Endothelial cell of umbilical vein (primary cell): ENCODE results near the gene NEK8. TPM values are rescaled to one million over a fixed set of nuclear protein-coding genes. Genes with fewer than 3 reads are reported as not detected.

Experiments used
- BruUV-seq: library from RNA; stranded (reverse); fragments of 400-500 nt; replicated peaks from 2 replicates; lab custom pipeline; 2021; lab: Mats Ljungman, UMichigan
- CTCF ChIA-PET: fragments of 300-600, 350-600 bp; sonication (Branson Sonifier 250); formaldehyde crosslinking; loops from one replicate; lab custom pipeline; 2021; ENCODE audit warnings: antibody characterized with exemption, inconsistent platforms; lab: Charles Lee
- POLR2A ChIA-PET: fragments of 300-600, 350-600 bp; sonication (Branson Sonifier 250); formaldehyde crosslinking; loops from one replicate; lab custom pipeline; 2021; ENCODE audit warnings: antibody characterized with exemption, inconsistent platforms; lab: Charles Lee
- DNase-seq: peaks from one replicate; pipeline ENCODE4 v3.0.0-alpha.2; 2011; ENCODE audit warnings: low read depth, low spot score
- FAIRE-seq: peaks from 2 replicates; lab custom pipeline; 2011; peaks lifted over from hg19 to GRCh38; lab: Jason Lieb, UNC
- H2AFZ ChIP-seq: 2 replicates; pipeline ENCODE4 v1.6.0; 2012; ENCODE audit warnings: low read depth, low read length, control low read depth, inconsistent platforms
- H3K27ac ChIP-seq: 2 replicates; pipeline ENCODE4 v1.5.1; 2011; ENCODE audit warnings: low read depth, mild to moderate bottlenecking, control low read depth, low read length, moderate library complexity; ENCODE audit not compliant: insufficient read depth
- H3K27me3 ChIP-seq, 2 experiments: 2 replicates each; pipeline versions ENCODE4 v1.6.0 to v1.6.1; 2011; ENCODE audit warnings: low read length in 2 of 2, mixed read lengths in 1 of 2; ENCODE audit not compliant: control insufficient read depth in 2 of 2, insufficient read depth in 2 of 2
- H3K36me3 ChIP-seq, 2 experiments: 2 replicates in 1 of 2; 3 replicates in 1 of 2; pipeline ENCODE4 v1.5.1; 2011; ENCODE audit warnings: low read length in 2 of 2, mild to moderate bottlenecking in 1 of 2, moderate library complexity in 1 of 2; ENCODE audit not compliant: control insufficient read depth in 2 of 2, insufficient read depth in 2 of 2; ENCODE audit errors: extremely low read depth in 1 of 2
- H3K4me1 ChIP-seq: 3 replicates; pipeline ENCODE4 v1.5.1; 2011; ENCODE audit warnings: mild to moderate bottlenecking, low read length; ENCODE audit not compliant: control insufficient read depth, insufficient read depth; ENCODE audit errors: extremely low read depth
- H3K4me2 ChIP-seq: 2 replicates; pipeline ENCODE4 v1.6.1; 2011; ENCODE audit warnings: low read length, control low read depth, mixed read lengths; ENCODE audit not compliant: insufficient read depth
- H3K4me3 ChIP-seq, 3 experiments: fragments of 200-600 bp in 1 of 3; sonication (generic), shearing (Covaris generic) in 1 of 3; replicated peaks in 1 of 3; 2 replicates each; pipeline ENCODE4 v1.5.1; 2011 to 2016; ENCODE audit warnings: control low read depth in 3 of 3, low read length in 3 of 3, mild to moderate bottlenecking in 2 of 3, inconsistent platforms in 1 of 3, low read depth in 1 of 3, moderate library complexity in 1 of 3; ENCODE audit not compliant: insufficient read depth in 1 of 3
- H3K79me2 ChIP-seq: 2 replicates; pipeline ENCODE4 v1.6.0; 2012; ENCODE audit warnings: low read length, inconsistent platforms; ENCODE audit not compliant: control insufficient read depth, insufficient read depth
- H3K9ac ChIP-seq: replicated peaks from 2 replicates; pipeline ENCODE3; 2011; ENCODE audit warnings: low read length, control low read depth; ENCODE audit not compliant: insufficient read depth; ENCODE audit errors: extremely low read depth
- H3K9me1 ChIP-seq: replicated peaks from 3 replicates; pipeline ENCODE4 v1.6.0; 2011; ENCODE audit warnings: mild to moderate bottlenecking, low read length; ENCODE audit not compliant: control insufficient read depth, insufficient read depth; ENCODE audit errors: extremely low read depth
- H3K9me3 ChIP-seq: replicated peaks from 2 replicates; pipeline ENCODE4 v1.5.1; 2012; ENCODE audit warnings: low read length, inconsistent platforms; ENCODE audit not compliant: control insufficient read depth, insufficient read depth
- H4K20me1 ChIP-seq: replicated peaks from 2 replicates; pipeline ENCODE3; 2011; ENCODE audit warnings: mild to moderate bottlenecking, low read length; ENCODE audit not compliant: control insufficient read depth, insufficient read depth; ENCODE audit errors: extremely low read depth
- CTCF ChIP-seq, 2 donors: IDR thresholded peaks; 1 replicate in 1 of 2; 2 replicates in 1 of 2; pipeline ENCODE4 v1.5.1; 2011; ENCODE audit warnings: low read length in 2 of 2, mild to moderate bottlenecking in 2 of 2, moderate library complexity in 2 of 2, control low read depth in 1 of 2, inconsistent platforms in 1 of 2, low read depth in 1 of 2; ENCODE audit not compliant: insufficient read depth in 1 of 2; ENCODE audit errors: extremely low read depth in 1 of 2
- EZH2 ChIP-seq: IDR thresholded peaks from 2 replicates; pipeline ENCODE4 v1.6.1; 2012; ENCODE audit warnings: borderline replicate concordance, low read depth, mild to moderate bottlenecking, moderate library complexity, low read length, inconsistent platforms; ENCODE audit not compliant: severe bottlenecking
- FOS ChIP-seq: IDR thresholded peaks from 2 replicates; pipeline ENCODE4 v1.6.1; 2011; ENCODE audit warnings: mild to moderate bottlenecking, low read length, moderate library complexity, borderline replicate concordance; ENCODE audit not compliant: insufficient read depth
- GATA2 ChIP-seq: IDR thresholded peaks from 2 replicates; pipeline ENCODE4 v1.7.0; 2011; ENCODE audit warnings: low read depth, mild to moderate bottlenecking, moderate library complexity, mixed read lengths, low read length; ENCODE audit not compliant: insufficient read length, insufficient read depth
- JUN ChIP-seq: IDR thresholded peaks from 2 replicates; pipeline ENCODE4 v1.6.1; 2011; ENCODE audit warnings: borderline replicate concordance, low read depth; ENCODE audit not compliant: insufficient read length, insufficient read depth
- MAX ChIP-seq: IDR thresholded peaks from 2 replicates; pipeline ENCODE4 v1.6.1; 2011; ENCODE audit not compliant: insufficient read depth, insufficient read length
- MYC ChIP-seq: IDR thresholded peaks from one replicate; pipeline ENCODE4 v1.6.1; 2011; ENCODE audit warnings: mild to moderate bottlenecking, low read depth, low read length
- POLR2A ChIP-seq: IDR thresholded peaks from 2 replicates; pipeline ENCODE4 v1.6.1; 2012; ENCODE audit warnings: low read depth, mild to moderate bottlenecking, control low read depth, low read length
- POLR2AphosphoS5 ChIP-seq: IDR thresholded peaks from 2 replicates; pipeline ENCODE4 v1.6.1; 2012; ENCODE audit warnings: low read depth, mild to moderate bottlenecking, control low read depth, low read length, moderate library complexity; ENCODE audit not compliant: insufficient read depth
- dilution Hi-C: fragments of 300-500 bp; cut with MboI; formaldehyde crosslinking; loops from one replicate; pipeline ENCODE4 v1.15.0; 2019; ENCODE audit warnings: low sequenced_read_pairs; ENCODE audit not compliant: extremely low pct_ligation_motif_present
- intact Hi-C: fragments of 100-400 bp; cut with micrococcal nuclease; formaldehyde crosslinking; loops from one replicate; pipeline ENCODE4 v1.10.0; 2022
- polyA plus RNA-seq, 4 experiments: library from polyadenylated mRNA; depleted of rRNA in 3 of 4; stranded (reverse) in 3 of 4; unstranded in 1 of 4; fragments of >200 nt; gene quantifications; 2 replicates each; pipeline versions ENCODE4 v1.2.1 to v1.2.3, GENCODE V29; 2011 to 2012; ENCODE audit warnings: missing spikeins in 1 of 4
- total RNA-seq: library from RNA; stranded (reverse); gene quantifications from 2 replicates; pipeline ENCODE4 v1.2.3, GENCODE V29; 2021

Gene NEK8
- total and polyA plus RNA-seq, 2 donors (not counting 3 experiments of a cell fraction or from before 2014, with no cell fraction given), result 3.1 to 3.2 TPM

GRCh38 chr17:28702026-28702751 lies 26.4 kb upstream of the NEK8 start:
- H3K27ac ChIP-seq, result no peak overlapping the region
- no peak for TF ChIP-seq MAX
- no peak for TF ChIP-seq JUN
- TF ChIP-seq POLR2AphosphoS5, result no peak
- TF ChIP-seq GATA2, result no peak
- TF ChIP-seq FOS, result no peak
- no peak for TF ChIP-seq MYC
- no peak for TF ChIP-seq EZH2
- TF ChIP-seq POLR2A, result no peak
- no peak for TF ChIP-seq CTCF (IDR thresholded peaks at IDR 0.05; ENCODE audit: extremely low read depth in 1 of 2, insufficient read depth in 1 of 2, low read depth in 1 of 2, low read length in 2 of 2)
- H4K20me1 ChIP-seq, result no peaks in the 10 kb centered on the region
- peaks cover 15 to 66% of the 10 kb centered on the region in 2 experiments for H3K36me3 ChIP-seq
- no peak overlapping the region for H2AFZ ChIP-seq
- dilution Hi-C loops (no loop called here), intact Hi-C loops (no loop called here)
- H3K9me3 ChIP-seq, result no peaks in the 10 kb centered on the region
- no peak overlapping the region for H3K4me3 ChIP-seq
- no peaks in the 10 kb centered on the region for H3K4me1 ChIP-seq
- H3K9me1 ChIP-seq, result no peaks in the 10 kb centered on the region
- no peak for FAIRE-seq
- no peak overlapping the region for H3K4me2 ChIP-seq
- H3K27me3 ChIP-seq, result no peaks in the 10 kb centered on the region
- ChIA-PET CTCF (interaction anchor here (0.7 to 1.6 kb wide), 6 partner anchors 9 to 415 kb away, joined by 3 to 10 read pairs (median 4); partner anchors contain the start of genes BLTP2 and PROCA1), POLR2A (no interaction called here)
- H3K79me2 ChIP-seq, result no peaks in the 10 kb centered on the region
- H3K9ac ChIP-seq, result no peak overlapping the region
- no peak for DNase-seq
- no TSS peak for BruUV-seq
